Measurements from ENCODE around the gene TBC1D1. TPM values are rescaled to one million over a fixed set of nuclear protein-coding genes. Genes with fewer than 3 reads are reported as not detected.

Gene TBC1D1
- polyA plus RNA-seq, 1 donor from 2014 or later, result 23.2 TPM

- Histone ChIP-seq H3F3A (ENCODE audit: insufficient read depth, low read length, poor library complexity, severe bottlenecking) (no peaks in the 10 kb centered on the region), H3K4me3 (ENCODE audit: low read length) (no peak overlapping the region), H3K27ac (ENCODE audit: low read length) (no peak overlapping the region), H3K36me3 (ENCODE audit: insufficient read depth, low read length) (no peaks in the 10 kb centered on the region), H3K4me2 (ENCODE audit: low read length) (no peak overlapping the region), H3K9me2 (ENCODE audit: insufficient read depth, low read length) (no peaks in the 10 kb centered on the region), H3K9ac (ENCODE audit: low read length) (no peak overlapping the region), H2AFZ (ENCODE audit: low read depth, low read length) (no peak overlapping the region), H3K9me3 (ENCODE audit: low read length) (no peaks in the 10 kb centered on the region), H3K79me2 (replicated peaks; ENCODE audit: insufficient read depth, low read length) (no peaks in the 10 kb centered on the region), H3K27me3 (ENCODE audit: insufficient read depth, low read depth, low read length) (no peaks in the 10 kb centered on the region), H4K20me1 (ENCODE audit: insufficient read depth) (no peaks in the 10 kb centered on the region)
- TF ChIP-seq MXI1 (conservative IDR thresholded peaks at IDR 0.05; ENCODE audit: poor library complexity, severe bottlenecking), result no peak
- TF ChIP-seq EZH2 (IDR thresholded peaks at IDR 0.05; ENCODE audit: borderline replicate concordance, insufficient read depth, low read length, poor library complexity, severe bottlenecking), result no peak
- no peak for TF ChIP-seq SMC3 (conservative IDR thresholded peaks at IDR 0.05; ENCODE audit: poor library complexity)
- TF ChIP-seq TAF1 (IDR thresholded peaks at IDR 0.05; ENCODE audit: low read depth), result no peak
- TF ChIP-seq EP300 (conservative IDR thresholded peaks at IDR 0.05; ENCODE audit: poor library complexity, severe bottlenecking), result no peak
- TF ChIP-seq POLR2AphosphoS5 (IDR thresholded peaks at IDR 0.05), result no peak
- no peak for TF ChIP-seq RAD21 (conservative IDR thresholded peaks at IDR 0.05)
- TF ChIP-seq, protein P1, sequence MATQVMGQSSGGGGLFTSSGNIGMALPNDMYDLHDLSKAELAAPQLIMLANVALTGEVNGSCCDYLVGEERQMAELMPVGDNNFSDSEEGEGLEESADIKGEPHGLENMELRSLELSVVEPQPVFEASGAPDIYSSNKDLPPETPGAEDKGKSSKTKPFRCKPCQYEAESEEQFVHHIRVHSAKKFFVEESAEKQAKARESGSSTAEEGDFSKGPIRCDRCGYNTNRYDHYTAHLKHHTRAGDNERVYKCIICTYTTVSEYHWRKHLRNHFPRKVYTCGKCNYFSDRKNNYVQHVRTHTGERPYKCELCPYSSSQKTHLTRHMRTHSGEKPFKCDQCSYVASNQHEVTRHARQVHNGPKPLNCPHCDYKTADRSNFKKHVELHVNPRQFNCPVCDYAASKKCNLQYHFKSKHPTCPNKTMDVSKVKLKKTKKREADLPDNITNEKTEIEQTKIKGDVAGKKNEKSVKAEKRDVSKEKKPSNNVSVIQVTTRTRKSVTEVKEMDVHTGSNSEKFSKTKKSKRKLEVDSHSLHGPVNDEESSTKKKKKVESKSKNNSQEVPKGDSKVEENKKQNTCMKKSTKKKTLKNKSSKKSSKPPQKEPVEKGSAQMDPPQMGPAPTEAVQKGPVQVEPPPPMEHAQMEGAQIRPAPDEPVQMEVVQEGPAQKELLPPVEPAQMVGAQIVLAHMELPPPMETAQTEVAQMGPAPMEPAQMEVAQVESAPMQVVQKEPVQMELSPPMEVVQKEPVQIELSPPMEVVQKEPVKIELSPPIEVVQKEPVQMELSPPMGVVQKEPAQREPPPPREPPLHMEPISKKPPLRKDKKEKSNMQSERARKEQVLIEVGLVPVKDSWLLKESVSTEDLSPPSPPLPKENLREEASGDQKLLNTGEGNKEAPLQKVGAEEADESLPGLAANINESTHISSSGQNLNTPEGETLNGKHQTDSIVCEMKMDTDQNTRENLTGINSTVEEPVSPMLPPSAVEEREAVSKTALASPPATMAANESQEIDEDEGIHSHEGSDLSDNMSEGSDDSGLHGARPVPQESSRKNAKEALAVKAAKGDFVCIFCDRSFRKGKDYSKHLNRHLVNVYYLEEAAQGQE (IDR thresholded peaks at IDR 0.05; ENCODE audit: borderline replicate concordance), result no peak
- no peak for TF ChIP-seq CTCF (IDR thresholded peaks at IDR 0.05; ENCODE audit: poor library complexity, severe bottlenecking)
Observed at GRCh38 chr4:37999000-37999716, 108.3 kb downstream of the TBC1D1 start.

DNA sequence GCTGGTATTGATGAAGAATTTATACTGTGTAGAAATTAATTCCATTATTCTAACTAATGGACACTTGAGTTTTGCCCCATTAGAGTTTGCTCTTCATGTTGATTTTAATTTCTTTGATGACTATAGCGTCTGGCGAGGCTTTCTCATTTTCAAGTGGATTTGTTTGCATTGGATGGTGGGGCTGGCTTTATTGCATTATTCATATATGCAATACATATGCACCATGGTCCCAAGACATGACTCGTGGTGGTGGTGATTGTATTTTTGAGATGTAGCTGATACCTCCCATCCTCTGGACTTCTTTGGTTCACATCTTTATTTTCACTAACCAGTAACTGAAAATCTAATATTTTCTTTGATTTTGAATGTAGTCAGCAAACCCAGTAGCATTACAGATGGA is 109.1 kb downstream of the TBC1D1 start:
- TF ChIP-seq EP300 (conservative IDR thresholded peaks at IDR 0.05; ENCODE audit: poor library complexity, severe bottlenecking) (no peak), CTCF (IDR thresholded peaks at IDR 0.05; ENCODE audit: poor library complexity, severe bottlenecking) (no peak), RAD21 (conservative IDR thresholded peaks at IDR 0.05) (no peak), MXI1 (conservative IDR thresholded peaks at IDR 0.05; ENCODE audit: poor library complexity, severe bottlenecking) (no peak), POLR2AphosphoS5 (IDR thresholded peaks at IDR 0.05) (no peak), EZH2 (IDR thresholded peaks at IDR 0.05; ENCODE audit: borderline replicate concordance, insufficient read depth, low read length, poor library complexity, severe bottlenecking) (no peak)
- TF ChIP-seq, protein P1 (IDR thresholded peaks at IDR 0.05; ENCODE audit: borderline replicate concordance), result no peak
- no peaks in the 10 kb centered on the region for H4K20me1 ChIP-seq (ENCODE audit: insufficient read depth)
- no peaks in the 10 kb centered on the region for H3F3A ChIP-seq (ENCODE audit: insufficient read depth, low read length, poor library complexity, severe bottlenecking)
- no peak overlapping the region for H3K4me3 ChIP-seq (ENCODE audit: low read length)
- H3K9me3 ChIP-seq (ENCODE audit: low read length), result no peaks in the 10 kb centered on the region
- no peaks in the 10 kb centered on the region for H3K9me2 ChIP-seq (ENCODE audit: insufficient read depth, low read length)
- H3K4me2 ChIP-seq (ENCODE audit: low read length), result no peak overlapping the region
- H3K27me3 ChIP-seq (ENCODE audit: insufficient read depth, low read depth, low read length), result no peaks in the 10 kb centered on the region
- H3K27ac ChIP-seq (ENCODE audit: low read length), result no peak overlapping the region
- H3K79me2 ChIP-seq (replicated peaks; ENCODE audit: insufficient read depth, low read length), result no peaks in the 10 kb centered on the region
- no peak overlapping the region for H3K9ac ChIP-seq (ENCODE audit: low read length)
- H3K36me3 ChIP-seq (ENCODE audit: insufficient read depth, low read length), result no peaks in the 10 kb centered on the region
- no peak overlapping the region for H2AFZ ChIP-seq (ENCODE audit: low read depth, low read length)

Data from neural cell (in vitro differentiated cells).